ENCODE results near the gene ATG101. TPM values are rescaled to one million over a fixed set of nuclear protein-coding genes. Genes with fewer than 3 reads are reported as not detected.

ATG101 gene
- total and polyA plus RNA-seq, 2 of the 8 experiments (the other 6 are each of a cell fraction or from before 2014, with no cell fraction given) = 49.8 to 55.9 TPM

DNA sequence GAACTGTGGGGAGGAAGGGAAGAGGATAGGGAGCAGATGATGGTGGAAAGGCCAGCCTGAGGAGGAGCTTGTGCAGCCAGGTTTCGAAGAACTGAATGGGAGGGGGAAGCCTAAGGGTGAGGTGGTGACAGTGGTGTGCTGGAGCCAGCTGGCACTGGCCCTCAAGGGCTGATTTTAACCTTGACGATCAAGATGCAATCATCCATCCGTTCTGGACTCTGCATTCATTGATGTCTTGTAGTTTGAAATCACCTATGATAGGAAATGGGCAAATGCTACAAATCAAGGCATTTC lies 2.8 kb upstream of the ATG101 start (continued):
- TF ChIP-seq MAFK (IDR thresholded peaks at IDR 0.05; ENCODE audit: low read depth, low read length) (no peak), SRF (IDR thresholded peaks at IDR 0.05; ENCODE audit: low read depth, low read length) (no peak), CEBPB (IDR thresholded peaks at IDR 0.05; ENCODE audit: low read depth, low read length) (no peak), GTF2F1 (IDR thresholded peaks at IDR 0.05; ENCODE audit: borderline replicate concordance, low read depth, low read length) (no peak), BRCA1 (IDR thresholded peaks at IDR 0.05; ENCODE audit: low read depth, low read length) (no peak), E2F6 (IDR thresholded peaks at IDR 0.05) (no peak)

Measured in H1 (cell line).